T-helper 1 cell treated with Interleukin-12 subunit alpha and Interleukin-12 subunit beta and Interleukin-4 antibody, amounts not matched to agents 30 ng/mL and 1 ng/mL, for 36 hours (primary cell): ENCODE measurements around the gene HBQ1. TPM values are rescaled to one million over a fixed set of nuclear protein-coding genes. Genes with fewer than 3 reads are reported as not detected.
"Not testable (repeated sequence)": the region's sequence is repeated elsewhere in the genome, so short reads cannot be mapped to it uniquely, and the experiment has no call there.

Experiments
- intact Hi-C: fragments of 100-400 bp; cut with micrococcal nuclease; formaldehyde crosslinking; loops from one replicate; pipeline ENCODE4 v1.15.1; 2024
- total RNA-seq: library from RNA; stranded (reverse); gene quantifications from 2 replicates; pipeline ENCODE4 v1.2.3, GENCODE V29; 2022

The HBQ1 gene
- total RNA-seq, result not detected in 2 replicates

DNA sequence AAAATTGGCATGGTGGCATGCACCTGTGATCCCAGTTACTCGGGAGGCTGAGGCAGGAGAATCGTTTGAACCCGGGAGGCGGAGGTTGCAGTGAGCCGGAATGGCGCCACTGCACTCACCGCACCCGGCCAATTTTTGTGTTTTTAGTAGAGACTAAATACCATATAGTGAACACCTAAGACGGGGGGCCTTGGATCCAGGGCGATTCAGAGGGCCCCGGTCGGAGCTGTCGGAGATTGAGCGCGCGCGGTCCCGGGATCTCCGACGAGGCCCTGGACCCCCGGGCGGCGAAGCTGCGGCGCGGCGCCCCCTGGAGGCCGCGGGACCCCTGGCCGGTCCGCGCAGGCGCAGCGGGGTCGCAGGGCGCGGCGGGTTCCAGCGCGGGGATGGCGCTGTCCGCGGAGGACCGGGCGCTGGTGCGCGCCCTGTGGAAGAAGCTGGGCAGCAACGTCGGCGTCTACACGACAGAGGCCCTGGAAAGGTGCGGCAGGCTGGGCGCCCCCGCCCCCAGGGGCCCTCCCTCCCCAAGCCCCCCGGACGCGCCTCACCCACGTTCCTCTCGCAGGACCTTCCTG is at the start of gene HBQ1:
HBQ1 (plus strand) TSS at position 359 of the 575 bp plus-strand sequence; CDS start at position 387, 28 bp downstream.
- intact Hi-C loops, result loop anchor here (5.0 kb wide), 1 partner anchor 43 kb away; the partner anchor contains the start of gene NPRL3

DNA sequence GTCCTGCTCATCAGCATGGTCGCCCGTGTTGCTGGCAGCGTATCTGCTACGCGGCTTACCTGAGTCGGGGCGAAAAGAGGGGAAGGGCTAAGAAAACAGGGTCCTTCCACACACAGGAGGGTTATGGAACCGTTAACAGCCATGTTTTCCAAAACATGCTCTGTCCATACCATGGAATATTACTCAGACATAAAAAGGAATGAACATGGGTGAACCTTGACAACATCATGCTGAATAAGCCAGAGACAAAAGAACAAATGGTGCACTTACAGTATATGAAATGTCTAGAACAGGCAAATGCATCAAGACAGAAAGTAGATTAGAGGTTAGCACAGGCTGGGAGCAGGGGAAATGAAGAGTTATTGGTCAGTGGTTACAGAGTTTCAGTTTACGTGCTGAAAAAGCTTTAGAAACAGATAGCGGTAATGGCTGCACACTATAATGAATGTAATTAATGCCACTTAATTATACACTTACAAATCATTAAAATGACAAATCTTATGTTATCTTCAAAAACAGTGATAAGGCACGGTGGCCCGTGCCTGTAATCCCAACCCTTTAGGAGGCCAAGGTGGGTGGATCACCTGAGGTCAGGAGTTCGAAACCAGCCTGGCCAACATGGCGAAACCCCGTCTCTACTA is 49.6 kb upstream of the HBQ1 start:
- intact Hi-C loops, result no loop called here

DNA sequence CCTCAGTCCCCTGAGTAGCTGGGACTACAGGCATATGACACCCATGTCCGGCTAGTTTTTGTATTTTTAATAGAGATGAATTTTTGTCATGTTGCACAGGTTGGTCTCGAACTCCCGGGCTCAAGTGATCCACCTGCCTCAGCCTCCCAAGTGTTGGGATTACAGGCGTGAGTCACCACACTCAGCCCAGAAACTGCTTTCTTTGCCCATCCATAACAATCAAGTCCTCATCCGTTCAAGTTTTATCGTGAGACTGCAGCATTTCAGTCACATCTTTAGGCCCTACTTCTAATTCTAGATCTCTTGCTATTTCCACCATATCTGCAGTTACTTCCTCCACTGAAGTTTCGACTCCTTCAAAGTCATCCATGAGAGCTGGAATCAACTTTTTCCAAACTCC is 48.1 kb upstream of the HBQ1 start:
- intact Hi-C loops, result no loop called here

DNA sequence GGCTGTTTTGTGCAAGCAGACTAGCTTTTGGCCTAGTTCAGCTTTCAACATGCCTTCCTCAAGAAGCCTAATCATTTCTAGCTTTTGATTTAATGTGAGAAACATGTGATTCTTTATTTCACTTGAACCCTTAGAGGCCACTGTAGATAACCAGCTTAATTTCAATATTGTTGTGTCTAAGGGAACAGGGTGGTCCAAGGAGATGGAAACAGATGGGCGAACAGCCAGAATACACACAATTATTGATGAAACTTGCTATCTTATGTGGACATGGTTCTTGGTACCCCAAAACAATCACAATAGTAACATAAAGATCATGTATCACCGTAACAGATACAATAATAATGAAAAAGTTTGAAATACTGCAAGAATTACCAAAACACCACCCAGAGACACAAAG is 46.5 kb upstream of the HBQ1 start:
- intact Hi-C loops, result no loop called here

DNA sequence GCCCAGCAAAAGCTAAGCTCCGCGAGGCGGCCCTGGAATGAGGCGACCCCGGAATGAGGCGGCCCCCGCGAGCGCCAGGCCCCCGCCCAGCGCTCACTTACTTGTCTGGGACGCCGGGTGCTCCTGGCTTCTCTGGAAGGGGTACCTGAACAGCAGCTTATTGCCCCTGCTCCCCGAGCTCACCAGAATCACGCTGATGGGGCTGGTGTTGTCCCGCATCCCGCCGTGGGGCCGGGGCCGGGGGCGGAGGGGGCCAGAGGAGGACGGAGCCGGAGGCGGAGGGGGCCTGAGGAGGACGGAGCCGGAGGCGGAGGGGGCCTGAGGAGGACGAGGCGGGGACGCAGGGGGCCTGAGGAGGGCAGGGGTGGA is 42.2 kb upstream of the HBQ1 start:
- intact Hi-C loops, result loop anchor here (1.0 to 5.0 kb wide), 8 partner anchors 17 to 451 kb away; partner anchors contain the start of genes AXIN1, CAPN15, FAM234A and HBQ1

DNA sequence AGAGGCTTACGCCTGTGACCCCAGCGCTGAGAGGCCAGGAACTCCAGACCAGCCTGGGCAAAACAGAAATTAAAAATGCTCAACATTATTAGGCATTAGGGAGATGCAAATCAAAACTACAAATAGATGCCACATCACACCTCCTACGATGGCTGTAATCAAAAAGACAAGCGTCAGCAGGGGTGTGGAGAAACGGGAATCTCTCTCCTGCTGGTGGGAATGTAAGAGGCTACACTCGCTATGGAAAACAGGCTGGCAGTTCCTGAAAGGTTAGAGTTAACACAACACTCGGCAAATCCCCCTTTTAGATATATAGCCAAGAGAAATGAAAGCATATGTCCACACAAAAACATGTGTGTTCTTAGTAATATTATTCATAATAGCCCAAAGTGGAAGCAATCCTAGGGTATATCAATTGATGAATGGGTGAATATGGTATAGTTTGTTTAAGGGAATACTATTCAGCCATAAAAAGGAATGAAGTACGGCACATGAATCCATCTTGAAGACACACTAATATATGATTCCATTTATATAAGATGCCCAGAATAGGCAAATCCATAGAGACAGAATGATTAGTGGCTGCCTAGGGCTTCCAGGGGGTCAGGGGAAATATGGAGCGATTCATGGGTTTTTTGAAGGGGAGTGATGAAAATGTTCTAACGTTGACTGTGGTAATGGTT is 39.9 kb upstream of the HBQ1 start:
- intact Hi-C loops, result no loop called here

DNA sequence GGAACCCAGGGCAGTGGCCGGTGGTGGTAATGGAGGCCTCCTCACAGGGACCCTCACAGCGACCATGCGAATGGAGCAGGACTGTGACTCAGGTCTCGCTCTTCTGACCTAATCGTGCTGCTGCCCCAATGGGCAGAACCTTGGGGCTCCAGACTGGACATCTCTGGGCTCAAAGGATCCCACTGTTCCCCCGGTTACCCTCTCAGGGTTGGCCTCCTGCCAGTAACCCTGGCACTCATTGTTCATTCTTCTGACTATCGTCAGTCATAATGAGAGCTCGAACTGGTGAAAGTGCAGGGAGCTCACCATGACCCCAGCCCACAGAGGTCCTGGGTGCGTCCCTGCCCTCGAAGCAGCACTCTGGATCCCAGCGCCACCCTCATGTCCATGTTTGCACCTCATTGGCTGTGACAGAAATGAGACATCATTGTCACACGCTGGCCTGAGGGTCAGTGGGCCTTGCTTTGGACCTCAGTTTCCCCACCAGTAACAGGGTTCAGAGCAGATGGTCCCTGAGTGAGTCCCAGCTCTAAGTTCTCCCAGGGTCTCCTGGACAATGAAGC is 37.8 kb upstream of the HBQ1 start:
- intact Hi-C loops, result no loop called here

DNA sequence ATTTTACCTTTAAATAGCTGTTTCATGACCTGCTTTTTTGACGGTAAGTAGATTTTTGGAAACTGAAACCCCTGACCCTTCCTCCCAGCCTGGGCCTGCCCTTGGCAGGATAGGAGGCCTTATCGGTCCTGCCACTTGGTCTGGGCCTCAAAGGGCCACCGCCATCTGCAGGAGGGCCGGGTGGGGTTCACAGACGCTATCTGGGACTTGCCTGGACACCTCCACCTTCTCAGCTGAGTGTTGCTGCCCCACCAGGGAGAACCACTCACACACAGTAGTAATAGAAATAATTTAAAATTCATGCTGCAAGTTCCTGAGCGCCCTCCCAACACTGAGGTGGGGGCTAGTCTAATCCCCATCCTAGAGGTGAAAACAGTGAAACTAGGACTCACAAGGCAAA is 37.2 kb upstream of the HBQ1 start:
- intact Hi-C loops, result no loop called here

DNA sequence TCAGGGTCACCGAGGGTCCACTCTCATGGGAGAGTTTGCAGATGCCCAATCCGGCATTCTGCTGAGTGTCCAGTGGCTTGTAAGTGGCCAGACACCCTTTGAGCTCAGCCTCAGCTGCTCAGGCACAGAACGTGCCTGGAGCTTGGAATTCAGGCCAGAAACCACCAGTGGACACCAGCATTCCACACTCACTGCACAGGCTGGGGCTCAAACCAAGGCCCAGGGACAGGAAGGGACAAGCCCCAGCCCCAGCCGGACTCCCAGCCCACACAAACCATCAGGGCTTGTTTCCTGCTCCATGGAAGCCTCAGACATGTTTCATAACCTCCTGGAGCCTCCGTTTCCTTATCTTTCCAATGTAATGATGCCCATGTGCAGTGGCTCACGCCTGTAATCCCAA is 36.8 kb upstream of the HBQ1 start:
- intact Hi-C loops, result no loop called here

DNA sequence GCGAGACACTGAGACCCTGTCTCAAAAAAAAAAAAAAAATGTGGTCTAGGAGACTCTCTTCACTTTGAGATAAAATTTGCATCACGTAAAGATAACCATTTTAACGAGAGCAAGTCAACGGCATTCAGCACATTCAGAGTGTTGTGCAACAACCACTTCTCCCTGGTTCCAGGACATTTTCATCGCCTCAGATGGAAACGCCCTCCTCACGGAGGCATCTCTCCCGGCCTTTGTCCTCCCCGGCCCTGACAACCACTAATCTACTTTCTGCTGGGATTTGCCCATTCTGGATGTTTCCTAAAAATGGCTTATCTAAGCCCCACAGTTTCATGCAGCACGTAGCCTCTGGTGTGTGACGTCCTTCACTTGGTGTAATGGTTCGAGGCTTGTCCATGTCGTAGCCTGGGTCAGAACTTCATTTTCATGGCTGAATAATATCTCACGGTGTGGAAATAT is 35.4 kb upstream of the HBQ1 start:
- intact Hi-C loops, result no loop called here

DNA sequence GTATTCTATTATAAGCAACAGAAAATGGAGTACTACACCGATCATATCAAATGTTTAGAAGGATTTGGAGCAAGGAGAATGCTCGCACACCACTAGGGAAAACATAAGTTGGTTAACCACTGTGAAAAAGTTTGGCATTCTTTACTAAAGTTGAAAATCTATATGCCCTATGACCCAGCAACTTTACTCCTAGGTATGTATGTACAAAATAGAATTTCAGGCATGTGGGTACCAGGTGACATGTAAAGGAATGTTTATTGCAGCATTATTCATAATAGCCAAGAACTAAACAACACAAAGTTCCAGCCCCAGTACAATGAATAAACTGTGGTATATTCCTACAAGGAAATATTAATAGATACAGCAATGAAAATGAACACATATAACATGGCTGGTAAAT is 33.6 kb upstream of the HBQ1 start:
- intact Hi-C loops, result no loop called here

DNA sequence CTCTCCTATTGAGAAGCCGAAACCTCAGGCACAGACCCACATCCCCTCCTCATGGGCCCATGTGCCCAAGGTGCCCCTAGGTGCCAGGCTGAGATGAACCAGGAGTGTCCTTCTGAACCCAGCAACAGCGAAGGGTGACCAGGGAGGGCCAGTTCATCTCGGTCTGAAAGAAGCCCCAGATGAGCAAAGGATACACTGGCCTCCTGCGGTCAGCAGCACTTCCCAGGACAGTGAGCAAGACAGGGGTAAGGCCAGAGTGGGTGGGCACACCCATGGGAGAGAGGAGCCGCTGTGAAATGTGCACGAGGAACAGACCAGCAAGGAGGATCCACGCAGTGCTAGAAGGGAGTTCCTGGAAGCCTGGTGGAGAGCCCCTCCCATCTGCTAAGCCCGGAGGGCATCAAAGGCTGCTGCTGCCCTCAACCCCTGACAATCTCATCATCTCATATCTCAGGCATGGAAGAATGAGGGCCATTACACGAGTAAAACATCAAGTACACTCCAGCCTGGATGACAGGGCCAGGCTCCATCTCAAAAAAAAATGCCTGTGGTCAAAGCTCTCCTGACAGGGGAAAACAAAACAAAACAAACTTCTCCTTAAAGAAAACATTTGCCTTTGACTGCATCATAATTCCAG is 31.1 kb upstream of the HBQ1 start:
- intact Hi-C loops, result no loop called here

DNA sequence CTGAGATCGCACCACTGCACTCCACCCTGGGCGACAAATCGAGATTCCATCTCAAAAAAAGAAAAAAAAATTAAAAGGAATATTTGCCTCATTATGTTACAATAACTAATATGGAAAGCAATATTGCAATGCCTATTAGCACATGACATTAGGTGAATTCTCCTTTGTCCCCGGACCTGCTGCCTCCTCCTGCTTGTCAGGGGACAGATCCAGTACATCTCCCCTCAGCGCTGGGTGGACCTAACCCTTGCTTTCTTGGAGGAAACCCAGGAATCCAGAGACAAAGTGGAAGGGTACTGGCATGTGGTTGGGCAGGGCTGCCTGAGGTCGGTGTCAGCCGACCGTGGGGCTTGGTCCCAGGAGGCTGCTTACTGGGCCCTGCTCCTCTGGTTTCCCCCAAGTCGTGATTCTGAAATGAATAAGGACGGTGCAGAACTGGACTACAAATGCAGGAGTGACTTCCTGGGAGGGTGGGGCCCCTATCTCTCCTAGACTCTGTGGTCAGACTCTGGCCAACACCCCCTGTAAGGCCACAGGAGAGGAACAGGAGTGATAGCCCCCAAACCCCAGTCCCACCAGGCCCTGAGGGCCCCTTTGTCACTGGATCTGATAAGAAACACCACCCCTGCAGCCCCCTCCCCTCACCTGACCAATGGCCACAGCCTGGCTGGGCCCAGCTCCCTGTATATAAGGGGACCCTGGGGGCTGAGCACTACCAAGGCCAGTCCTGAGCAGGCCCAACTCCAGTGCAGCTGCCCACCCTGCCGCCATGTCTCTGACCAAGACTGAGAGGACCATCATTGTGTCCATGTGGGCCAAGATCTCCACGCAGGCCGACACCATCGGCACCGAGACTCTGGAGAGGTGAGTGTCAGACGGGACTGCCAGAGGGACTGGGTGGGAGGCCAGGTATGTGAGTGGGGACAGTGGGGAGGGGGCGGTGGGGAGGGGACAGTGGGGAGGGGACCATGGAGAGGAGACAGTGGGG is 27.8 kb upstream of the HBQ1 start, which contains the start of gene HBZ:
HBZ (plus strand) TSS at position 504 of the 988 bp plus-strand sequence; CDS start at position 770, 266 bp downstream.
- intact Hi-C loops, result no loop called here

DNA sequence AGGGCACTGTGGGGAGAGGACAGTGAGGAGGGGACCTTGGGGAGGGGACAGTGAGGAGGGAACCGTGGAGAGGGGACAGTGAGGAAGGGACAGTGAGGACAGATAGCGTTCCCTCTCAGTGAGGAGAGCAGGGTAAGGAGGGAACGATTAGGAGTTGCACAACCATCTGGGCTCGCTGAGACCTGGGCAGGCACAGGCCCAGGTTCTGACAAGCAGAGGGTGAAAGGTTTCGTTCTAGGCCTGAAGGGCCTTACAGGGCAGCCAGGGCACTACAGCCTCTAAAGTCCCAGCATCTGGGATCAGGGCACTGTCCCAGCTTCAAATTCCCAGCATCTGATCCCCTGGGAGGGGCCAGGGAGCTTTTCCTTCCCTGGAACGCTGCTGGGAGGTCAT is 27.1 kb upstream of the HBQ1 start:
- intact Hi-C loops, result not testable (repeated sequence)

DNA sequence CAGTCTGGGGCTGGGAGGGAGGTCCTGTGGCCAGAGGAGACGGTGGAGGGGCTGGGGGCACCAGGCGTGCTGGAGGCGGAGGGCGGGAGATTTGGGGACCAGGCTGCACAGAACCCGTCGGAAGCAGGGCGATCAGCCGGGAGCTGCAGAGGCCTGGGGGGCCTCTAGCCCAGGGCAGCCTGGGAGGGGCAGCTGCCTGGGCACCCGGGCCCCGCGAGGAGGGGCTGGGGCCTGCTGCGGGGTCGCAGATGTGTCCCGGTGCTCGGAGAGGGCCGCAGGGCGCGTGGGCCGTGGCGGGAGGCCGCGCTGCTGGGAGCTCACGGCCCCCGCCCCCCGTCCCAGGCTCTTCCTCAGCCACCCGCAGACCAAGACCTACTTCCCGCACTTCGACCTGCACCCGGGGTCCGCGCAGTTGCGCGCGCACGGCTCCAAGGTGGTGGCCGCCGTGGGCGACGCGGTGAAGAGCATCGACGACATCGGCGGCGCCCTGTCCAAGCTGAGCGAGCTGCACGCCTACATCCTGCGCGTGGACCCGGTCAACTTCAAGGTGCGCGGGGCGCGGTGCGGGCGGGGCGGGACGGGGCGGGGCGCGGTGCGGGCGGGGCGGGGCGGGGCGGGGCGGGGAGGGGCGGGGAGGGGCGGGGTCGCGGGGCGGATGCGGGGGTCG is 26.6 kb upstream of the HBQ1 start:
- intact Hi-C loops, result loop anchor here (2.0 kb wide), 1 partner anchor 15 kb away; the partner anchor contains the start of gene NPRL3

DNA sequence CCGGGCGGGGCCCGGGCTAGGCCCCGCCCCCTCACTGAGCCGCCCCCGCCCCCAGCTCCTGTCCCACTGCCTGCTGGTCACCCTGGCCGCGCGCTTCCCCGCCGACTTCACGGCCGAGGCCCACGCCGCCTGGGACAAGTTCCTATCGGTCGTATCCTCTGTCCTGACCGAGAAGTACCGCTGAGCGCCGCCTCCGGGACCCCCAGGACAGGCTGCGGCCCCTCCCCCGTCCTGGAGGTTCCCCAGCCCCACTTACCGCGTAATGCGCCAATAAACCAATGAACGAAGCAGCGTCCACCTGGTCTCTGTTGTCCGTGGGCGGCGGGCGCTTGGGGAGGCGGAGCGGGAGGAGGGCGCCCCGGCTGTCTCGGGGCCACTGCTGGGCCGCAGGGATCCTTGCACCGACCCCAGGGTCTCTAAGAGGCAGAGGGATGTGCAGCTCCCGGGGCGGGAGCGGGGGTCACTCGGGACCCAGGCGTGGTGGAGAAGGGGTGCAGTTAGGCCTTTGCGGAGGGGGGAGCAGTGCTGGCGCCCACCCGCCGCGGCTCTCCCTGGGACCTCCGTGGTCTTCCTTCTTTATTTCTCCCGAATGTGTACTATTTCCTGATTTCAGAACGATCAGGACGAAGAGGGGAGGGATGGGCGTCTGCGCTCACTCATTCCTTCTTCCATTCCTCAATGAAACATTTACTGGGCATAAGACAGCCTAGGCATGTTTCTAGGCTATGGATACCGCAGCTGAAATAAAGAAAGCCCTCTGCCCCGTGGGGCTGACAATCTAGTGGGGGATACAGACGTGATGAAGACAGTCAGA is 25.8 kb upstream of the HBQ1 start:
- intact Hi-C loops, result loop anchor here (2.0 kb wide), 1 partner anchor 16 kb away; the partner anchor contains the start of gene NPRL3

DNA sequence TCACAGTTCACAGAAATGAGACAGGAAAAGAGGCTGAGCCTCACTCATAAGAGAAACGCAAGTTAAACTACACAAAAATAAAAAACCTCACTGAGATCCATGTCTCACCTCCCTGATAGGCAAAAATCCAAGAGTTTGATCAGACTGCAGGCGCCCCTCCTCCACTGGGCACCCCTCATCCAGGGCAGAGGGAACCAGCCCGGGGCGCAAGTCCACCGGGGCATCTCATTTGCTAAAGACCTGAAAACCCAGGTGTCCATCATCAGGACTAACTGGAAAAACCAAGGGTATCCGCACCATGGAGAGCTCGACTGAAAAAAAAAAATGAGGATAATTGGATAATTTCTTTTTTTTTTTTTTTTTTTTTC is 25.2 kb upstream of the HBQ1 start:
- intact Hi-C loops, result loop anchor here (2.0 kb wide), 1 partner anchor 16 kb away; the partner anchor contains the start of gene NPRL3

DNA sequence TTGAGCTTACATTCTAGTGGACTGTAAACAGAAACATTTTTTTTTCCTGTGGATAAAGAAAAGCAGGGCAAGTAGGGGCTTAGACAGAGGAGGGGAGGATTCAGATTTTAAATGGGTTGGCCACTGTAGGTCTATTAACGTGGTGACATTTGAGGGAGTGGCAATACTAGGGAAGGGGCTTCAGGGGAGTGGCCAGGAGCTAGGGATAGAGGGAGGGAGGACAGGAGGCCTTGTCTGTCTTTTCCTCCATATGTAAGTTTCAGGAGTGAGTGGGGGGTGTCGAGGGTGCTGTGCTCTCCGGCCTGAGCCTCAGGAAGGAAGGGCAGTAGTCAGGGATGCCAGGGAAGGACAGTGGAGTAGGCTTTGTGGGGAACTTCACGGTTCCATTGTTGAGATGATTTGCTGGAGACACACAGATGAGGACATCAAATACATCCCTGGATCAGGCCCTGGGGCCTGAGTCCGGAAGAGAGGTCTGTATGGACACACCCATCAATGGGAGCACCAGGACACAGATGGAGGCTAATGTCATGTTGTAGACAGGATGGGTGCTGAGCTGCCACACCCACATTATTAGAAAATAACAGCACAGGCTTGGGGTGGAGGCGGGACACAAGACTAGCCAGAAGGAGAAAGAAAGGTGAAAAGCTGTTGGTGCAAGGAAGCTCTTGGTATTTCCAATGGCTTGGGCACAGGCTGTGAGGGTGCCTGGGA is 21.0 kb upstream of the HBQ1 start:
- intact Hi-C loops, result no loop called here
